HUES6 (cell line): ENCODE data around the gene INPP5B.

Experiments
- H3K27ac ChIP-seq: 2 replicates; pipeline ENCODE4 v1.7.0; 2013; ENCODE audit warnings: low read depth, mild to moderate bottlenecking, low read length, inconsistent platforms
- H3K27me3 ChIP-seq: 2 replicates; pipeline ENCODE4 v1.6.1; 2013; ENCODE audit warnings: low read length; ENCODE audit not compliant: control insufficient read depth, insufficient read depth
- H3K36me3 ChIP-seq: 2 replicates; pipeline ENCODE4 v1.6.1; 2013; ENCODE audit warnings: low read length; ENCODE audit not compliant: control insufficient read depth, insufficient read depth
- H3K4me1 ChIP-seq: 2 replicates; pipeline ENCODE4 v1.6.1; 2013; ENCODE audit warnings: low read length; ENCODE audit not compliant: control insufficient read depth, insufficient read depth
- H3K4me3 ChIP-seq: 2 replicates; pipeline ENCODE4 v1.5.1; 2013; ENCODE audit warnings: low read depth, low read length
- H3K9ac ChIP-seq: one replicate; pipeline ENCODE4 v1.6.1; 2013; ENCODE audit warnings: mild to moderate bottlenecking, low read length
- H3K9me3 ChIP-seq: 2 replicates; pipeline ENCODE4 v1.6.1; 2013; ENCODE audit warnings: low read depth, low read length; ENCODE audit not compliant: control insufficient read depth, insufficient read depth

The INPP5B gene

DNA sequence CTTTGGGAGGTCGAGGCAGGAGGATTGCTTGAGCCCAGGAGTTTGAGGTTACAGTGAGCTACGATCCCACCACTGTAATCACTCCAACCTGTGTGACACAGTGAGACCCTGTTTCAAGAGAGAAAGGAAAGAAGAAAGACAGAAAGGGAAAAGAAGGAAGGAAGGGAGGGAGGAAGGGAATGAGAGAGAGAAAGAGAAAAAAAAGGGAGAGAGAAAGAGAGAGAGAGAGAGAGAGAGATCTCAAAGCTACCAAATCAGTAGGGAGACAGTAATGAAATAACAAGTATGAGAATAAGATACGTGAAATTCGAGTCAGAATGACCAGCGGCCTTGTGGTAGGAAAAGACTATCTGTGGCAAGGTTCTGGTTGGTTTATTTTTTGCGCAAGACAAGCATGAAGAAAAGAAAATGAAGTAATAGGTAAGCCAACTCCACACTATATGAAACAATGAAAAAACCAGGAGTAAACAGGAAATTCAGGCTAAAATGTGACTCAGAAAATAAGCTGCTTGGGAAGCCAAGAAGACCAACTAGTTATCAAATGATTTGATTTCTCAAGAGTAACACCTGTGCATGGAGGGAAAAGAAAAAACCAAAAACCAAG lies 96.4 kb downstream of the INPP5B start:
- Histone ChIP-seq H3K4me1 (no peaks in the 10 kb centered on the region), H3K27ac (no peak overlapping the region), H3K27me3 (no peaks in the 10 kb centered on the region), H3K4me3 (no peak overlapping the region), H3K36me3 (peaks cover 7% of the 10 kb centered on the region; the same call in 1 of the 2 replicates), H3K9ac (no peak overlapping the region), H3K9me3 (no peaks in the 10 kb centered on the region)

GRCh38 chr1:37849480-37849879 lies 97.4 kb downstream of the INPP5B start:
- H3K4me3 ChIP-seq: no peak overlapping the region
- H3K27ac ChIP-seq: no peak overlapping the region
- no peak overlapping the region for H3K9ac ChIP-seq
- no peaks in the 10 kb centered on the region for H3K27me3 ChIP-seq
- H3K9me3 ChIP-seq: no peaks in the 10 kb centered on the region
- H3K4me1 ChIP-seq: no peaks in the 10 kb centered on the region
- 0 out of 2 replicates have a peak, but pooled peaks cover 2% of the 10 kb centered on the region for H3K36me3 ChIP-seq

DNA sequence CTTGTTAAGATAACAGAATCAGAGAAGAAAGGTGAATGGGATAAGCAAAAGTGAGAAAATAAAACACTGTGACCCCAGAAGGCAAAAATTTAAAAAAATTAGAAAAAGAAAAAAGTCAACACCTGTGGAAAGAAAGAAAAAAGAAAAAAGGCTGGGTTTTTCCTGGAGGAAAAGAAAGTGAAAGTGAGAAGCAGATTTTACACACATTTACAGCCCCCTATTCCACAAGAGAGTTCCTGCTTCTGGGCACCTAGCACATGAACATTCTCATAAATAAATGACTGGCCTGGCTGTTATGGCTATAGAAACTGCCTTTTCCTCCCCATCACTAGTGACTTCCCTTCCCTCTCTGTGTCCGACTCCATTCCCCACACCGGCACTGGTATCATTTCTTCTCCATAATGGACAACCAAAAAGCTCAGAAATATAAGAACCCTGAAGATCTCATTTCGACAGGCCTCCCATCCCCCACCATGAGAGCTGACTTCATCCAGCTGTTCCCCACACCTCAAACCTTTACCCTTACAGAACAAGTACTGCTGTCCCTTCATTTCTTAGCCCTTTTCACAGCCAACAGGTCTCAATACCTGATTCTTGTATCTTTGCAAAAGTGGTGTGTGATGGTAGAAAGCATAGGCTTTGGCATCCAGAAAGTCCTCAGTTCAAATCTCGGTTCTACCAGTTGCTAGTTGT lies 100.1 kb downstream of the INPP5B start:
- Histone ChIP-seq H3K9ac (no peak overlapping the region), H3K4me1 (no peaks in the 10 kb centered on the region)

GRCh38 chr1:37845786-37846185 lies 101.1 kb downstream of the INPP5B start:
- Histone ChIP-seq H3K9me3 (no peaks in the 10 kb centered on the region), H3K27me3 (no peaks in the 10 kb centered on the region), H3K36me3 (0 out of 2 replicates have a peak, but pooled peaks cover 7% of the 10 kb centered on the region), H3K4me1 (no peaks in the 10 kb centered on the region), H3K4me3 (no peak overlapping the region), H3K9ac (no peak overlapping the region), H3K27ac (no peak overlapping the region)

More for the DNA sequence above, 100.1 kb downstream of the INPP5B start:
- Histone ChIP-seq H3K27ac (no peak overlapping the region), H3K27me3 (no peaks in the 10 kb centered on the region), H3K36me3 (0 out of 2 replicates have a peak, but pooled peaks cover 2% of the 10 kb centered on the region), H3K9me3 (no peaks in the 10 kb centered on the region), H3K4me3 (no peak overlapping the region)

- Histone ChIP-seq H3K9ac (no peak overlapping the region), H3K36me3 (0 out of 2 replicates have a peak, but pooled peaks cover 9% of the 10 kb centered on the region), H3K4me3 (no peak overlapping the region), H3K27me3 (no peaks in the 10 kb centered on the region), H3K9me3 (no peaks in the 10 kb centered on the region), H3K4me1 (no peaks in the 10 kb centered on the region), H3K27ac (no peak overlapping the region)
Observed at GRCh38 chr1:37845049-37845646, 101.7 kb downstream of the INPP5B start.

DNA sequence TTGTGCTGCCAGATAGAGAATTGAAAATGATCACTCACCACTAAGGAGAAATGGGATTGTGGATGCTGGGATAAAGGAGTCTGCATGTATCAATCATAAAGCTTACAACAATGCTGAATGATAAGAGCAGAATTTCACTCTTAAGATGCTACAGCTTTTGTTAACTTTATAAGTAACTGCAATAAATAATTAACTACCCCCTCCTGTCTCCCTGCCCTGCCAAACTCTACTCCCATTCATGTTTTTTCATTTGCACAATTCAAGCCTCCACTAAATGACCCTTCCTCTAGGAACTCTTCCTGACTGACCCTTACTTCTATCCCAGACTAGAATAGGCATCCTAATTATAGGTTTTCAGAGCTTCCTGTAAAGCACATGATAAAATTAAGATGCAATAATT lies 102.3 kb downstream of the INPP5B start:
- no peaks in the 10 kb centered on the region for H3K4me1 ChIP-seq
- no peaks in the 10 kb centered on the region for H3K27me3 ChIP-seq
- no peak overlapping the region for H3K9ac ChIP-seq
- peaks cover 14% of the 10 kb centered on the region for H3K36me3 ChIP-seq
- H3K4me3 ChIP-seq: no peak overlapping the region
- H3K27ac ChIP-seq: no peak overlapping the region
- H3K9me3 ChIP-seq: no peaks in the 10 kb centered on the region

GRCh38 chr1:37841652-37842051 lies 105.2 kb downstream of the INPP5B start:
- Histone ChIP-seq H3K9me3 (no peaks in the 10 kb centered on the region), H3K27me3 (no peaks in the 10 kb centered on the region), H3K36me3 (peaks cover 36% of the 10 kb centered on the region), H3K4me3 (no peak overlapping the region), H3K9ac (no peak overlapping the region), H3K4me1 (no peaks in the 10 kb centered on the region), H3K27ac (no peak overlapping the region)

- Histone ChIP-seq H3K27ac (no peak overlapping the region), H3K4me1 (no peaks in the 10 kb centered on the region), H3K36me3 (peaks cover 43% of the 10 kb centered on the region), H3K4me3 (no peak overlapping the region), H3K9ac (no peak overlapping the region), H3K27me3 (no peaks in the 10 kb centered on the region), H3K9me3 (no peaks in the 10 kb centered on the region)
Observed at GRCh38 chr1:37840711-37841110, 106.1 kb downstream of the INPP5B start.

DNA sequence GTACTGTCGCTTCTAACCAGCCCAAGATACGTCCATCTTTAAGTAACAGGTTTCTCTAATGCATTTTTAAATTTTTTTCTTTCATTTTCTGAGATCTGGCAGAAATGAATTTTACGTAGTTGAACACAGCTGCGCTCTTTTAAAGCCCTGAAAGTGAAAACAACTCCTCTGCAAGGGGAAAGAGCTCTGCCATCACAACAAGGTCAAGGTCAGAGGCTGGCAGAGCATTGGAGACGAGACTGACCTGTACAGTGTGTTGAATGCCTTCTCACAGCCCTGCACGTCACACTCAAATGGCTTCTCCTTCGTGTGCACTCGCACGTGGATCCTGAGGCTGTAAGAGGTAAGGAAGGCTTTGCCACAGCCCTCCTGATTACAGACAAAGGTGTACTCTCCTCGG lies 107.2 kb downstream of the INPP5B start:
- H3K36me3 ChIP-seq: peaks cover 52% of the 10 kb centered on the region
- H3K9me3 ChIP-seq: no peaks in the 10 kb centered on the region
- no peaks in the 10 kb centered on the region for H3K4me1 ChIP-seq
- no peak overlapping the region for H3K9ac ChIP-seq
- H3K27me3 ChIP-seq: no peaks in the 10 kb centered on the region
- H3K27ac ChIP-seq: no peak overlapping the region
- no peak overlapping the region for H3K4me3 ChIP-seq

GRCh38 chr1:37836788-37837187 lies 110.1 kb downstream of the INPP5B start:
- Histone ChIP-seq H3K27me3 (no peaks in the 10 kb centered on the region), H3K9ac (no peak overlapping the region), H3K36me3 (peaks cover 75% of the 10 kb centered on the region), H3K4me1 (no peaks in the 10 kb centered on the region), H3K4me3 (no peak overlapping the region), H3K9me3 (no peaks in the 10 kb centered on the region), H3K27ac (no peak overlapping the region)

DNA sequence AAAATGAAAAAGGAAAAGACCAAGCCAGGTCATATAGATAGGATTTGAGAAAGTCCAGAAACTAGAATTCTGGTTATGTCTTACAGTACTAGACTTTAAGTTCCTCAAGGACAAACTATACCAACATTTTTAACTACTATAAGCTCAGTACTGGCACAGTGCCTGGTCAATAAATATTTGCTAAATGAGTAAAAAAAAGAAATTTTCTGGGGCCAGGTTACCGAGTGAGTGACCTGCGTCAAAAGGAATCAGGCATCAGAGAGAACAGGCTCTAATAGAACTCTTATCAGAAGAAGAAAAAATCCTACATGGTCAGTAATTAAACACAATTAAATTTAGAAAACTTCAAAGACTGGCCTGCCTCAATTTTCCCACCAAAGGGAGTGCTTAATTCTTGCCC lies 115.0 kb downstream of the INPP5B start:
- no peak overlapping the region for H3K9ac ChIP-seq
- H3K4me1 ChIP-seq: no peaks in the 10 kb centered on the region
- H3K9me3 ChIP-seq: no peaks in the 10 kb centered on the region
- H3K4me3 ChIP-seq: no peak overlapping the region
- H3K27ac ChIP-seq: no peak overlapping the region
- no peaks in the 10 kb centered on the region for H3K27me3 ChIP-seq
- H3K36me3 ChIP-seq: peaks cover 58% of the 10 kb centered on the region
